CD4-positive, alpha-beta memory T cell (primary cell): Measurements from ENCODE around the gene ASRGL1. TPM values are rescaled to one million over a fixed set of nuclear protein-coding genes. Genes with fewer than 3 reads are reported as not detected.
A peak's percentile ranks its signal among the peaks of the same experiment; 100 is the strongest.

ENCODE experiments used
- CTCF ChIA-PET: fragments of 350-600 bp; sonication (Branson Sonifier 250); formaldehyde crosslinking; loops from one replicate; lab custom pipeline; 2021; ENCODE audit warnings: inconsistent platforms; ENCODE audit not compliant: partially characterized antibody; lab: Charles Lee
- POLR2A ChIA-PET: fragments of 350-600 bp; sonication (Branson Sonifier 250); formaldehyde crosslinking; loops from one replicate; lab custom pipeline; 2021; ENCODE audit not compliant: partially characterized antibody; lab: Charles Lee
- DNase-seq, 5 donors: peaks; one replicate each; pipeline versions ENCODE4 v3.0.0 to v3.0.0-alpha.2; 2020 to 2022; ENCODE audit warnings: mixed read lengths in 1 of 5
- H3K27ac ChIP-seq: one replicate; pipeline ENCODE4 v1.7.0; 2013; ENCODE audit warnings: low read depth, low read length
- H3K27me3 ChIP-seq: 2 replicates; pipeline ENCODE4 v1.7.0; 2013; ENCODE audit warnings: mild to moderate bottlenecking, low read length, moderate library complexity; ENCODE audit not compliant: insufficient read depth
- H3K36me3 ChIP-seq: 2 replicates; pipeline ENCODE4 v1.7.0; 2013; ENCODE audit warnings: mild to moderate bottlenecking, low read length, moderate library complexity; ENCODE audit not compliant: insufficient read depth
- H3K4me1 ChIP-seq: 2 replicates; pipeline ENCODE4 v1.7.0; 2013; ENCODE audit warnings: mild to moderate bottlenecking, low read length, moderate library complexity; ENCODE audit not compliant: insufficient read depth
- H3K4me3 ChIP-seq, 2 donors: one replicate each; pipeline ENCODE4 v1.7.0; 2013; ENCODE audit warnings: low read length in 2 of 2, mild to moderate bottlenecking in 1 of 2
- H3K9me3 ChIP-seq, 2 donors: one replicate each; pipeline ENCODE4 v1.7.0; 2013; ENCODE audit warnings: low read length in 2 of 2, control low read depth in 1 of 2; ENCODE audit not compliant: control insufficient read depth in 1 of 2
- H3K27ac Mint-ChIP-seq, 7 donors: one replicate each; pipeline ENCODE4 v1.8.0; 2020 to 2021; ENCODE audit warnings: mixed read lengths in 7 of 7, mild to moderate bottlenecking in 6 of 7, inconsistent platforms in 3 of 7, moderate library complexity in 3 of 7
- H3K27me3 Mint-ChIP-seq, 2 donors: one replicate each; pipeline ENCODE4 v1.8.0; 2020 to 2021; ENCODE audit warnings: mixed read lengths in 2 of 2
- H3K36me3 Mint-ChIP-seq, 2 donors: one replicate each; pipeline ENCODE4 v1.8.0; 2020 to 2021; ENCODE audit warnings: mixed read lengths in 2 of 2, inconsistent platforms in 1 of 2, mild to moderate bottlenecking in 1 of 2
- H3K4me1 Mint-ChIP-seq, 4 donors: one replicate each; pipeline ENCODE4 v1.8.0; 2020 to 2021; ENCODE audit warnings: mixed read lengths in 4 of 4, mild to moderate bottlenecking in 1 of 4
- H3K4me3 Mint-ChIP-seq, 8 donors: one replicate each; pipeline ENCODE4 v1.8.0; 2020 to 2021; ENCODE audit warnings: mixed read lengths in 8 of 8, mild to moderate bottlenecking in 7 of 8, moderate library complexity in 6 of 8, inconsistent platforms in 3 of 8
- H3K9me3 Mint-ChIP-seq, 8 donors: one replicate each; pipeline ENCODE4 v1.8.0; 2020 to 2021; ENCODE audit warnings: mixed read lengths in 8 of 8, mild to moderate bottlenecking in 5 of 8, inconsistent platforms in 3 of 8, moderate library complexity in 1 of 8
- intact Hi-C: fragments of 100-400 bp; cut with micrococcal nuclease; formaldehyde crosslinking; loops from one replicate; pipeline ENCODE4 v1.15.1; 2023
- polyA plus RNA-seq, 2 donors: library from polyadenylated mRNA; unstranded; fragments of 300-500 nt; fragmentation: Illumina TruSeq; gene quantifications; one replicate each; pipeline ENCODE4 v1.2.3, GENCODE V29; 2021
- total RNA-seq, 2 experiments: library from RNA; stranded (reverse); gene quantifications; one replicate each; pipeline ENCODE4 v1.2.3, GENCODE V29; 2021

ASRGL1 gene
- total and polyA plus RNA-seq, 4 experiments from 2014 or later: 1.2 to 2.1 (median 1.6) TPM

GRCh38 chr11:62428871-62429560 lies 91.8 kb downstream of the ASRGL1 start:
- Histone ChIP-seq H3K4me1 (peaks cover 45% of the 10 kb centered on the region), H3K36me3 (no peaks in the 10 kb centered on the region), H3K27ac (no peak overlapping the region), H3K4me3 (no peak overlapping the region), H3K27me3 (no peaks in the 10 kb centered on the region), H3K9me3 (no peaks in the 10 kb centered on the region)
- intact Hi-C loops: no loop called here
- DNase-seq: no peak
- Mint-ChIP-seq H3K27me3 (no peaks in the 10 kb centered on the region), H3K27ac (peak overlapping the region in 6 of 7 donors; percentile 22 to 88 (median 62)), H3K9me3 (no peaks in the 10 kb centered on the region), H3K36me3 (no peaks in the 10 kb centered on the region), H3K4me1 (peaks cover 23 to 42% (median 32%) of the 10 kb centered on the region in 4 donors), H3K4me3 (no peak overlapping the region)
- POLR2A ChIA-PET: interaction anchor here (0.8 to 6.8 kb wide), 5 partner anchors 114 to 162 kb away, joined by 4 to 96 read pairs (median 4); partner anchors contain the start of genes EEF1G and TUT1
- CTCF ChIA-PET: interaction anchor here (0.6 to 14.0 kb wide), 5 partner anchors 34 to 254 kb away, joined by 3 to 405 read pairs (median 5); no protein-coding TSS in a partner anchor

- H3K36me3 Mint-ChIP-seq: no peaks in the 10 kb centered on the region
- H3K4me1 Mint-ChIP-seq: peaks cover 22 to 33% (median 28%) of the 10 kb centered on the region in 4 donors
- ChIA-PET CTCF (interaction anchor here (14.0 kb wide), 1 partner anchor 128 kb away, joined by 405 read pairs; no protein-coding TSS in a partner anchor), POLR2A (no interaction called here)
- H3K27me3 ChIP-seq: no peaks in the 10 kb centered on the region
- intact Hi-C loops: no loop called here
- H3K4me3 Mint-ChIP-seq: no peak overlapping the region
- H3K27me3 Mint-ChIP-seq: no peaks in the 10 kb centered on the region
- no peaks in the 10 kb centered on the region for H3K9me3 ChIP-seq
- DNase-seq: no peak
- no peaks in the 10 kb centered on the region for H3K9me3 Mint-ChIP-seq
- peak overlapping the region in 5 of 7 donors; percentile 1 to 81 (median 53) for H3K27ac Mint-ChIP-seq
- H3K4me1 ChIP-seq: peaks cover 38% of the 10 kb centered on the region
- H3K4me3 ChIP-seq: no peak overlapping the region
- H3K27ac ChIP-seq: no peak overlapping the region
- H3K36me3 ChIP-seq: no peaks in the 10 kb centered on the region
Observed at GRCh38 chr11:62430425-62430824, 93.2 kb downstream of the ASRGL1 start.

GRCh38 chr11:62431171-62431901 lies 94.1 kb downstream of the ASRGL1 start:
- Mint-ChIP-seq H3K4me3 (no peak overlapping the region), H3K36me3 (no peaks in the 10 kb centered on the region)

DNA sequence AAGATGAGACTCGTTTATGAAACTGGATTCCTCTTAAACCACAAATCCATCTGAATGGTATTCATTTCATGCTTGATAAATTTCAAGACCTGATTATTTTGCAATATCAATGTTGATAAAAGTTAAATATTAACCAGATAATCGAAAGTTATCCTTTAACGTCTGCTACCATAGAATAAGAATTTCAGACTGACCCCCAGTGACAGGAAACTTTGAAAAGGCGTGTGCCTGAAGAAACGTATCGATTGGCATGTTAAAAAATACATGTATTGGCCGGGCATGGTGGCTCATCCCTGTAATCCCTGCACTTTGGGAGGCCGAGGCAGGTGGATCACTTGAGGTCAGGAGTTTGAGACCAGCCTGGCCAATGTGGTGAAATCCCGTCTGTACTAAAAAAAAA lies 95.4 kb downstream of the ASRGL1 start:
- Histone ChIP-seq H3K27ac (no peak overlapping the region), H3K4me1 (peaks cover 19% of the 10 kb centered on the region), H3K4me3 (no peak overlapping the region), H3K36me3 (no peaks in the 10 kb centered on the region), H3K9me3 (no peaks in the 10 kb centered on the region), H3K27me3 (no peaks in the 10 kb centered on the region)
- peak overlapping the region in 1 of 7 donors; percentile 14 for H3K27ac Mint-ChIP-seq
- H3K4me3 Mint-ChIP-seq: no peak overlapping the region
- intact Hi-C loops: no loop called here
- ChIA-PET CTCF (interaction anchor here (1.1 kb wide), 1 partner anchor 8 kb away, joined by 5 read pairs; no protein-coding TSS in a partner anchor), POLR2A (no interaction called here)
- peaks cover 0 to 2% (median 0%) of the 10 kb centered on the region in 8 donors for H3K9me3 Mint-ChIP-seq
- peaks cover 13 to 20% (median 16%) of the 10 kb centered on the region in 4 donors for H3K4me1 Mint-ChIP-seq
- H3K36me3 Mint-ChIP-seq: no peaks in the 10 kb centered on the region
- H3K27me3 Mint-ChIP-seq: no peaks in the 10 kb centered on the region
- DNase-seq: no peak

More at GRCh38 chr11:62431171-62431901, 94.1 kb downstream of the ASRGL1 start:
- Mint-ChIP-seq H3K27me3 (no peaks in the 10 kb centered on the region), H3K27ac (peak overlapping the region in 1 of 7 donors; percentile 33), H3K9me3 (no peaks in the 10 kb centered on the region), H3K4me1 (peaks cover 21 to 32% (median 27%) of the 10 kb centered on the region in 4 donors)
- CTCF ChIA-PET: no interaction called here
- intact Hi-C loops: no loop called here
- peaks cover 32% of the 10 kb centered on the region for H3K4me1 ChIP-seq
- DNase-seq: no peak
- POLR2A ChIA-PET: no interaction called here
- H3K27ac ChIP-seq: no peak overlapping the region
- no peak overlapping the region for H3K4me3 ChIP-seq
- no peaks in the 10 kb centered on the region for H3K9me3 ChIP-seq
- H3K36me3 ChIP-seq: no peaks in the 10 kb centered on the region
- H3K27me3 ChIP-seq: no peaks in the 10 kb centered on the region

DNA sequence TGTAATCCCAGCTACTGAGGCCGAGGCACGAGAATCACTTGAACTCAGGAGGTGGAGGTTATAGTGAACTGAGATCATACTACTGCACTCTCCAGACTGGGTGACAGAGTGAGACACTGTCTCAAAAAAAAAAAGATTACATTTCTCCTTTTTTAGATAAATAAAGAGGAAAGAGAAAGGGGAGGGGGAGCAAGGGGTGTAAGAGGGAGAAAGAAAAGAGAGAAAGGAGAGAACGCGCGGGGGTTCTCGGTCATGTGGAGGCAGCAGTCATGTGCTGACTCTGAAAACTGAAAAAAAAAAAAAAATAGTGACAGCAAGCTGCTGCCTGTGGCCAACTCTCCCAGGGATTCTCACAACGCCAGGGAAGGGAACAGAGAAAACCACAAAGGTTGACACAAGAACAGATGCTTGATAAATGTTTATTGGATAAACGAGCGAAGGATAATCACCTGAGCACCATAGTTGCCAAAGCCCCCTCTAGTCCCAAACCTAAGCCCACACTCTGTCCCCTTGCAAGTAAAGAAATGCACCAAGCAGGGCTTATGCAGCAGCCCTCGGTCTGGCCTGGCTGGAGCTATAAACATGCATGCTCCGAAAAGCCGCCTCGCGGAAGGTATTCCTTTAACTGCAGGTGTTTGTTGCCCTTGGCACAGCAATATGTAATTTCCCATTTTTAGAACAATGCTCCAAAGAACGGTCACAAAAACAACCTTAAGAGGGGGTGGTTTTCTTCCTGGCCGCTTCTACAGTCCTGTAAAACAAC lies 96.1 kb downstream of the ASRGL1 start:
- no peaks in the 10 kb centered on the region for H3K27me3 ChIP-seq
- Mint-ChIP-seq H3K9me3 (peaks cover 0 to 2% (median 0%) of the 10 kb centered on the region in 8 donors), H3K4me3 (no peak overlapping the region), H3K27ac (peak overlapping the region in 1 of 7 donors; percentile 43), H3K4me1 (peaks cover 10 to 17% (median 13%) of the 10 kb centered on the region in 4 donors), H3K27me3 (no peaks in the 10 kb centered on the region), H3K36me3 (no peaks in the 10 kb centered on the region)
- intact Hi-C loops: no loop called here
- ChIA-PET POLR2A (no interaction called here), CTCF (interaction anchor here (0.9 to 1.1 kb wide), 2 partner anchors 9 kb away, joined by 3 to 5 read pairs; no protein-coding TSS in a partner anchor)
- H3K4me1 ChIP-seq: peaks cover 14% of the 10 kb centered on the region
- H3K4me3 ChIP-seq: no peak overlapping the region
- no peaks in the 10 kb centered on the region for H3K36me3 ChIP-seq
- H3K27ac ChIP-seq: no peak overlapping the region
- DNase-seq: no peak
- H3K9me3 ChIP-seq: no peaks in the 10 kb centered on the region

- intact Hi-C loops: no loop called here
- no peaks in the 10 kb centered on the region for H3K9me3 ChIP-seq
- Mint-ChIP-seq H3K27me3 (no peaks in the 10 kb centered on the region), H3K36me3 (no peaks in the 10 kb centered on the region), H3K9me3 (peaks cover 0 to 2% (median 0%) of the 10 kb centered on the region in 8 donors), H3K27ac (peak overlapping the region in 2 of 7 donors; percentile 43 to 61), H3K4me3 (no peak overlapping the region), H3K4me1 (peaks cover 7 to 15% (median 10%) of the 10 kb centered on the region in 4 donors)
- no peak for DNase-seq
- H3K4me1 ChIP-seq: peaks cover 8% of the 10 kb centered on the region
- no peak overlapping the region for H3K27ac ChIP-seq
- no peaks in the 10 kb centered on the region for H3K27me3 ChIP-seq
- CTCF ChIA-PET: interaction anchor here (0.9 kb wide), 1 partner anchor 9 kb away, joined by 3 read pairs; no protein-coding TSS in a partner anchor
- POLR2A ChIA-PET: no interaction called here
- no peaks in the 10 kb centered on the region for H3K36me3 ChIP-seq
- no peak overlapping the region for H3K4me3 ChIP-seq
Observed at GRCh38 chr11:62433904-62434276, 96.6 kb downstream of the ASRGL1 start.
